Hematopoietic multipotent progenitor cell treated with erythropoietin and hydrocortisone succinate and interleukin-3 and kit ligand, for 6 days (in vitro differentiated cells): Measurements from ENCODE around the gene OR51E2.

Source experiments
- DNase-seq: peaks from one replicate; pipeline ENCODE4 v3.0.0-alpha.2; 2015

OR51E2 gene

GRCh38 chr11:4662876-4663275, 34.8 kb downstream of the OR51E2 start:
- DNase-seq = no peak

- DNase-seq = peak; percentile 62
Observed at GRCh38 chr11:4658629-4659445, 38.8 kb downstream of the OR51E2 start.

DNA sequence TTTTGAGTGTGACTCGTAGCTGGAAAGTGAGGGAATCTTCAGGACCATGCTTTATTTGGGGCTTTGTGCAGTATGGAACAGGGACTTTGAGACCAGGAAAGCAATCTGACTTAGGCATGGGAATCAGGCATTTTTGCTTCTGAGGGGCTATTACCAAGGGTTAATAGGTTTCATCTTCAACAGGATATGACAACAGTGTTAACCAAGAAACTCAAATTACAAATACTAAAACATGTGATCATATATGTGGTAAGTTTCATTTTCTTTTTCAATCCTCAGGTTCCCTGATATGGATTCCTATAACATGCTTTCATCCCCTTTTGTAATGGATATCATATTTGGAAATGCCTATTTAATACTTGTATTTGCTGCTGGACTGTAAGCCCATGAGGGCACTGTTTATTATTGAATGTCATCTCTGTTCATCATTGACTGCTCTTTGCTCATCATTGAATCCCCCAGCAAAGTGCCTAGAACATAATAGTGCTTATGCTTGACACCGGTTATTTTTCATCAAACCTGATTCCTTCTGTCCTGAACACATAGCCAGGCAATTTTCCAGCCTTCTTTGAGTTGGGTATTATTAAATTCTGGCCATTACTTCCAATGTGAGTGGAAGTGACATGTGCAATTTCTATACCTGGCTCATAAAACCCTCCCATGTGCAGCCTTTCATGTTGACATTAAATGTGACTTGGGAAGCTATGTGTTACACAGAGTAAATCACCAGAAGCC, 42.9 kb downstream of the OR51E2 start:
- DNase-seq = no peak

DNA sequence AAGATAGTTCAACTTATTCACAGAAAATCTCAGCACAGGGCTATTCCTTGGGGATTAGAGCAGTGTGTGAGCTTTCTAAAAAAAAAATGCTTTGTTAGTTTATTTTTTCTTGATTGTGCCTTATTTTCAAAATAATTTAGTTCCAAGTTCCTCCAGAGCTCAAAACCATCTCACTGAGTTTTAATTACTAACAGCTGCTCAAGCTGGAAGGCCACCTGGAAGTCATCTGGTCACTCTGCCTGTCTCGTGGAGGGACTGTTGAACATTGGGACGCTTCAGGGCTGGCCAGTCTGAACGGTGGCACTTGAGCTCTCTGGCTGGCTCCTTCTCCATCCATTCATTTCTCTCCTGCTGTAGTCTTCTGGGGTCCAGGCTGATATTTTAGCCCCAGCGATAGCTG, 49.9 kb downstream of the OR51E2 start:
- no peak for DNase-seq

DNA sequence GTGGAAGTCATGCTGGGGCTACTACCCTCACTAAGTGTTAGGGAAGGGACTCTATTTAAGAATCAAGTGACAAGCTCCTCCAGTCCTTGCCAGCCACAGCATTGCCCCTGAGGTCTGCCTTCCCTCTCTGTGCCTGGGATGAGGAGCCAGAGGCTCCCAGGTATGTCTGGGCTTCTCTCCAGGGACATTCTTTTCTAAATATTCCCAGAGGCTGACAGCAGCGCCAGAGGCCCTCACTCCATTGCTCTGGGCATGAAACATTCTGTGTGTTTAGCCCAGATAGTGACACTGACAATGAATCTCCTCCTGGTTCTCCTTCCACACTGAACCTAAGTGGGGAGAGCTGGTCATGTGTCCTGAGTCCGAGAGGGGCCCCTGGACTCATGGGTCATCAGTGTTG, 51.7 kb downstream of the OR51E2 start:
- no peak for DNase-seq

- DNase-seq = no peak
Observed at GRCh38 chr11:4644233-4644632, 53.4 kb downstream of the OR51E2 start.

- no peak for DNase-seq
Observed at GRCh38 chr11:4643682-4644081, 54.0 kb downstream of the OR51E2 start, which contains the start of gene OR51E1. TSS of gene OR51E1 (plus strand) at chr11:4643982. CDS start at chr11:4652527, 8,545 bp downstream.

DNA sequence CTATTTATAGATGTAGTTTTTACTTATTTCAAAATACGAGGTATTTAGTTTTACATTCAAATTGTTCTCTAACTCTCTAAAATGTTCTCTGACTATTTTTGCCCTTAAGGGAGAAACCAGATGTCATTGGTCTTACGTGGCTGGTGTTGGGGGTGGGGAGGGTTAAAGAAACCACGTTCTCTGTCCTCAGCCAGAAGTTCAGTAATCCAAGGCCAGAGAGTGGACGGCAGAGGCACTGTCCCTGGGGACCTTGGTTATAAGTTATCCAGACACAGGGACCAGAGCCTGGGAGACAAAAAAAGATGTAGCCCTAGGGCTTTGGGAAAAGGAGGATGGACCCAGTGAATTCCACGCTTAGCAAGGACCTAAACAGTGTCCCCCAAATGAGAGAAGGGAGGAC, 54.6 kb downstream of the OR51E2 start:
- DNase-seq = no peak

DNA sequence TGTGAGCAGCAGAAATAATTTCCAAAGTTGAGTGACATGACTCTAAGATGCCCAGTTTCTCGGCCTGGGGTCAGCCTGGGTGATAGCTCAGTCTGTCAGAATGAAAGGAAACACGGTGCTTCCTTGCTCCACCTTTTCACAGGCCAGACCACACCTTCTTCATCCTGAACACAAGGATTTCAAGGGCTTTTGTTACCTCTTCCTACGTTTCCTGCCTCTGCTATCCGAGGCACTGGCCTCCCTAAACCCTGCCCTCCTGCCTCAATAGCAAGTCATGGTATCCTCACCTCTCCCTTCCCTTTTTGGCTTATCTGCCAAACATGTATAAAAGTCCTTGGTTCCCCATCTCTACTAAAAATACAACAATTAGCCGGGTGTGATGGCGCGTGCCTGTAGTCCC, 55.6 kb downstream of the OR51E2 start:
- DNase-seq = no peak

DNA sequence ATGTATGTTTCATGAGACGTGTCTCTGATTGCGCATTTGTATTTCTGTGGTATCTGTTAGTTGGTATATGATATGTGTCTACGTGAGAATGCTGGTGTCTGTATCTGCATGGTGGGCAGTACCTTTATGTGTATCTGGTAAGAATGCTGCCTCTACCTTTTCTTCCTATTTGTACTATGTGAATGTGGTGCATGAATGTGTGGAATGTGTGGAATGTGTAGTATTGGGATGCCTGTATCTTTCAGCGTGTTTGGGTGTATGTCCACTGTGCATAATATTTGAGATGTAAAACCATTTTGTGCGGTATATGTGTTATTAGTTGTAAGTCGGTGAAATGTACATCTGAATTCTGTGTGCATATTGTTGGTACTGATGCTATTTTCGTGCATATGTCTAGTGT, 56.2 kb downstream of the OR51E2 start:
- no peak for DNase-seq

GRCh38 chr11:4639931-4640330, 57.7 kb downstream of the OR51E2 start:
- no peak for DNase-seq

DNA sequence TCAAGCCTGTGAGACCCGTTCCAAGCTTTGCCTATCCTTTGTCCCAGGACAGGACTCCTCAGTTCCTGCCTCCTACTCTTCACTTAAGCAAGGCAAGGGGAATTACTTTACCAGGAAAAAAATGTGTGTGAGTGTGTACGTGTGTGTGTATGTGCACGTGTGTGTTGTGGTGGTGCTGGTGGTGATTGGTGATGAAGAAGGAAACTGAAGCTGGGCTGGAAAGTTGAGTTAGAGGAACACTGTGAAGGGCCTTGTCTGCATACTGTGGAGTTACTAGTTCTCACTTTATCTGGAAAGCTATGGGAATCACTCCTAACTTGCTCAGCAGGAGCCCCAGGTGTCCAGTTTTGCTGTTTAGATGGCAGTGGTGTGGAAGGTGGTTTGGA, 60.0 kb downstream of the OR51E2 start:
- DNase-seq = no peak

GRCh38 chr11:4636962-4637661, 60.5 kb downstream of the OR51E2 start, which contains the start of gene OR51D1:
TSS of gene OR51D1 (plus strand) at chr11:4637477. CDS start at chr11:4639791, 2,314 bp downstream.
- DNase-seq = peak; percentile 84

DNA sequence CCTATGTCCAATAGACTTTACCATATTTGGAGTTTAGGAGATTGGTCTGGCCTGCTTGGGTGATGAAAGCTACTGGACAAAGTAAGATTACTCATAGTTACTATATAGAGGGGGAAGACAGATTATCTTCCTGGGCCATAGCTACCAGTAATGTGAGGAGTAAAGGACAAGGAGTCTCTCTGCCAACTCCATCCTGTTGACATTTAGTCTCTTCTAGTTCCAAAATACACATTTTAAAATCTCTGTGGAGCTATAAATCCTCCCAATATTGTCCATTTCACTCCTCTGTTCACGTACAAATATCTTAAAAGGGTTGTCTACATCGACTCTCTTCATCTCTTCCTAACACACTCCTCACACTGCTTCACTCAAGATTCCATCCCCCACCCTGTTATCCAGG, 61.5 kb downstream of the OR51E2 start:
- DNase-seq = no peak
